AG08395 (cell line): ENCODE measurements around the gene SLC22A12.

ENCODE experiments used
- DNase-seq: peaks from one replicate; pipeline ENCODE4 v3.0.0; 2012; ENCODE audit warnings: mixed read lengths, low spot score

Gene SLC22A12

DNA sequence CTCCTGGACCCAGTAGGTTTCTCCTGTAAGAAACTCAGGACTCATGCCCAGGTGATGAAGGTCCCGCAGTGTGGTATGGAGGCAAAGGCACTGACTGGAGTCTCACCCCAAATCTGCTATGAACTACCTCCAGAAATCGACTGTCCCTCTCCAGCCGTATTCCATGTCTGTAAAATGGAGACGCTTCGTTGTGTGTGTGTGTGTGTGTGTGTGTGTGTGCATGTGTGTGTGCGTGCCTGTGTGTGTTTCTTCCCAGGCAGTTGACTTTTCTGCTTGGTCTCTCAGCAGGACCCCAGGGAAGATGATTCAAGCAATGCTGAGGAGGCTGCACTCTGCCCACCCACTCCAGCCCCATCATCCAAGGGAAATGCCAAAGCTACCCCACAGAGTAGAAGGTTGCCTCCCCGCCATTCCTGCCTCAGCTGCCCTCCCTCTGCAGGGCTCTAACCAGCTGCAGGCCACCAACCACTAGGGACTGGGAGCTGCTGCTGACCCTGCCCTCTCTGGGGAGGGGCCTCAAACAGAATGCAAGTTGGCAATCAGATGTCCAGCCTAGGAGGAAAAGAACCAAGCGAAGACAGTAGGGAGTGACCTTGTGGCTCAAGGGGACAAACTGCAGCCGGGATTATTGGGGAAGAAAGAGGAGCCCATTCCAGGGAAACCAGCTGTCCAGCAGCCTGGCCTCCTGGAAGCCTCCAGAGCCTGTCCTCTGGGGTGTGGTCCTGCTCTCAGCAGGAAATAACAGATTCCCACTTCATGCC, 56.2 kb downstream of the SLC22A12 start:
- DNase-seq = no peak

GRCh38 chr11:64648551-64648950, 57.5 kb downstream of the SLC22A12 start:
- DNase-seq = no peak

- DNase-seq = no peak
Observed at GRCh38 chr11:64649291-64649697, 58.3 kb downstream of the SLC22A12 start.

- DNase-seq = peak; percentile 59
Observed at GRCh38 chr11:64650923-64651523, 60.0 kb downstream of the SLC22A12 start.
